ENCODE results near the gene WIPF1. TPM values are rescaled to one million over a fixed set of nuclear protein-coding genes. Genes with fewer than 3 reads are reported as not detected.

The WIPF1 gene
- total RNA-seq, 2 donors from 2014 or later: 8.8 to 17.4 TPM

DNA sequence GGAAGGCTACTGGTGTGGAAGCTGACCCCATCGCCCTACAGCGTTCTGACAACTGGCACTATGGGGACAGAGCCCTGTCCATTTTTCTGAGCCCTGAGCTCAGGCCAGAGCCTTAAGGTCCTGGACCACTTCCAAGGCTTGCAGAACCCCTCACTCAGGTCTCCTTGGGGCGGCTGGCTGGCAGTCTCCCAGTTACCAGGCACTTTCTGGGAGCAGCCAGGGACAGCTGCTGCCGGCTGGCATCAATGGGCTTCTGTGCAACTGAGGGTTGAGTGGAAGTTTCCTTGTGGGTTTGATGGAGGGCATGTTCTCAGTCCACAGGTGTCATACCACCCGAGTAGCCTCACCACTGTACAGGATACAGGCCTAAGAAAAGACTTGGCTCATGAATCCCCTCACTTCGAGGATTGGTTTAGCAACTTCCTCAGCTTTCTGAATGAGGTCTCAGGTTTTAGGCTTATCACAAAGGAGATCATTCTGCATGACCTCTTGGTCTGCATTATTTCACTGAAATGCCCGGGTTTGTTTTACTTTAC lies 27.4 kb upstream of the WIPF1 start:
- ATAC-seq (no peak), DNase-seq (no peak)
- intact Hi-C loops (cut with DNase I, micrococcal nuclease): no loop called here

DNA sequence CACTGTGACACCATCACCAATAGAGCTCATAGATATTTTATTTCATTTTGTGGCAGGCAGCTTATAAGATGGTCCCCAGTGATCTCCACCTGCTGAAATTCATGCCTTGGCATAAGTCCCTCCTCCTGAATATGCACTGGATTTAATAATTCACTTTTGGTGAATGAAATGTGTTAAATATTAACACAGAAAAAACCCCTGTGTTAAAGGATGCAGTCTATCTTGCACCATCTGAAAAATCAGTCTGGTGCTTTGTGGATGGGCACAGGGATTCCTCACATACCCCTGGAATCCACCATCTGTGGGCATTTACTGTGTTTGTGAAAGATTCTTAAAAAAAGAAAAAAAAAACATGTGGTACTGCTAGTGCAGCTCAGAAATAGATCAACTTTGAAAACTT lies 26.1 kb upstream of the WIPF1 start:
- ATAC-seq (no peak), DNase-seq (no peak)
- intact Hi-C loops (cut with DNase I, micrococcal nuclease): no loop called here

DNA sequence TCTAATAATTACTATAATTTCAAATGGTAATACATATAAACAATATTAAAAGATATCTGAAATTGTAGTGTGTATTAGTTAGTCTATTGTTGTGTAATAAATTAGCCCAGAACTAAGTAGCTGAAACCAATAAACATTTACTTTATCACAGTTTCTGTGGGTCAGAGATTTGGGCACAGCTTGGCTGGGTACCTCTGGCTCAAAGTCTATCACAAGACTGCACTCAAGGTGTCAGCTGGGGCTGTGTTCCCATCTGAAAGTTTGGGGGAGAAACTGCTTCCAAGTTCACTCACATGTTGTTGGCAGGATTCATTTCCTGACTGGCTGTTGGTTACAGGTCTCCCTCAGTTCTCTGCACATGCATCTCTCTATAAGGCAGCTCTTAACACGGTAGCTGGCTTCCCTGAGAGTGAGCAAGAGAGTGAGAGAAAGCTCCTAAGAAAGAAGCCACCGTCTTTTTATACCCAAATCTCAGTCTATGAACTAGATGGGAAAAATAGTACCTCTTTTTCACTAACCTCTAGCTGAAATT lies 25.6 kb upstream of the WIPF1 start:
- intact Hi-C loops (cut with DNase I, micrococcal nuclease): no loop called here
- no peak for DNase-seq
- ATAC-seq: no peak

DNA sequence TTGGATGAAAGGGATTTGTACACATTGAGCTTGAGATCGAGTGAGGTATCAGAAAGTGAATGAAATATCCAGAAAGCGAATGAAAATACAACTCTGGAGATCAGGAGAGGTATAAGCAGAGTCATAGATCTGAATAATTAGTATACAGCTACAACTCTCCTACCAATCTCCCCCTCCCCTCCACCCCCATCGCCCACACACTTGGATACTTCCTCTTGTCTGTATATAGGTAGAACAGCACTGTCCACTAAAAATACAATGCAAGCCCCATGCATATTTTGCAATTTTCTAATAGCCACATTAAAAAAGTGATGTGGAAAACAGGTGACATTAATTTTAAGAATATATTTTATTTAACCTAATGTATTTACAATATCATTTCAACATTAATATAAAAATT lies 23.7 kb upstream of the WIPF1 start:
- ATAC-seq: no peak
- intact Hi-C loops (cut with DNase I, micrococcal nuclease): no loop called here
- no peak for DNase-seq

DNA sequence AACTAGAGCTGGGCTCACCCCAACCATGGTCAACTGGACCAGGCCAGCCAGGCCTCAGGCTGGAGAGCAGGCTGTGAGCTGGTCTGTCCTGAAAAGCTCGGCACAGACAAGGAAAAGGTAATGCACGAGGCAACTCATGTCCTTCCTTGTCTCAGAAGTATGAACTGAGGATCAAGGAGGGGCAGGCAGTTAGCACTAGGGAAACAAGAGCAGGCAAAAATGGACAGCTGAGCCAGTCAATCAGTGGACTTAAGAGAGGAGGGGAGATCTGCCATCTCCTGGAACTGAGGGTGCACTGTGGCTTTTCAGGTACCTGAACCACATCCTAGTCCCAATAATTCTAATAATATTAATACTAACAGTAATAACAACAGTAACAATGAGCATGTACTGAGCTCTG lies 20.6 kb upstream of the WIPF1 start:
- ATAC-seq (no peak), DNase-seq (no peak)
- intact Hi-C loops (cut with DNase I, micrococcal nuclease): no loop called here

DNA sequence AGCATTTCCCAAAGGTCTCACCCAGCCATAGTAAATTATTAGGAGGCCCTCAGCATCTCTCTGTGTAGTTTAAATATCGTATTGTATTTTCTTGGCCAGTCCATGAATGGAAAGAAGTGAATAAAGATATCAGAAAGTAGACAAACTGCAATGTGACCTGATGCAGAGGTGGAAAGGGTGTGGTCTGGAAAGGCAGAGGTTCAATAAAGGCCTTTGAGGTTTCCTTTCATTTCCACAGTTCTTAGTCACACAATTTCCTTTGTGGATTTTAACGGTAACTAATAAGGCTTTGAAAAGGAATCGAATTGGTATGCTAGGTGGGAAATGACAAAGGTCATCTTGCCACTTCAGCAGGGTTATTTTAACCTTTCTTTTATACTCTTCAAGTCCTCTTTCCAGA lies 20.1 kb upstream of the WIPF1 start:
- DNase-seq (no peak), ATAC-seq (no peak)
- intact Hi-C loops (cut with DNase I, micrococcal nuclease): no loop called here

DNA sequence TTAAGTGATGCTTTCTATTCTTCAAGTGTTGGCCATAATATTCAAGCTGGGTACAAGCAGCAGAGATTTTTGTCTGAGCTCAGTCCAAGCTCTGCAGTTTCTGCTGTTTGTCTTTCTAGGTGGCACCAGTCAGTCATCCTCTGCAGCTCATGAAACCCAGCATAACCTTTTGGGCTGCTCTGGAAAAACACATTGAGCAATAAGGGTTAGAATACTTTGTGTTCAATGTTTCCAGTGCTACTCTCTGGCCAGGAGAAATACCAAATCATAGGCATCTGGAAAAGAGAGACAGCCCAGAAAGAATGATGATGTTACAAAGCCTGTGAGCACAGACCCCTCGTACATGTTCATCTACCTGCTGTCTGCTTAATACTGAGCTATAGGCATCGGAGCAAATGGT lies 19.5 kb upstream of the WIPF1 start:
- intact Hi-C loops (cut with DNase I, micrococcal nuclease): no loop called here
- DNase-seq (no peak), ATAC-seq (no peak)

DNA sequence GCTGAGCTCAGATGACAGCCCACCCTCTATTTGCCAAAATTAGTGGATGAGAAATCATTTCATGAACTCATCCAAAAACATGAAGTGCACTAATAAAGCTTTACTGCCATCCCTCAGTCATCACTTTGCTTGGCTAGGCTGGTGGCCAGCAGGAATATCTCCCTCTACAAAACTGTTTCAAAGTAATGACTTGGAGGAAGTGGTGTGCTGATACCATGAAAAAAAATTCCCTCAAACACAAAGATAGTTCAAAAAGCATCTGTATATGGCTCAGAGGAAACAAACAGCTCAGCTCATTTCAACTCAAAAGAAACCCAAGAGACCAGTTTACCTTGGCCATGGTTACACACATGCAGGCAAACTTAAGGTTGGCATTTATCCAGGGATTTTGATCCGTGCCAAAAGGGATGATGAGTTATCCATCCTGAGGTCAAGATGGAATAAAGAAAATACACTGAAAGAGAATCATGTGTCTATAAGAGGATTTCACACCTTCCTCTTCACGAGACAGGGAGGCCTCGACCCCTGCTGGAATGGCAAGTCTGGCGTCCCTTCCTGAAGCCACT lies 18.4 kb upstream of the WIPF1 start:
- no peak for ATAC-seq
- intact Hi-C loops (cut with DNase I, micrococcal nuclease): no loop called here

DNA sequence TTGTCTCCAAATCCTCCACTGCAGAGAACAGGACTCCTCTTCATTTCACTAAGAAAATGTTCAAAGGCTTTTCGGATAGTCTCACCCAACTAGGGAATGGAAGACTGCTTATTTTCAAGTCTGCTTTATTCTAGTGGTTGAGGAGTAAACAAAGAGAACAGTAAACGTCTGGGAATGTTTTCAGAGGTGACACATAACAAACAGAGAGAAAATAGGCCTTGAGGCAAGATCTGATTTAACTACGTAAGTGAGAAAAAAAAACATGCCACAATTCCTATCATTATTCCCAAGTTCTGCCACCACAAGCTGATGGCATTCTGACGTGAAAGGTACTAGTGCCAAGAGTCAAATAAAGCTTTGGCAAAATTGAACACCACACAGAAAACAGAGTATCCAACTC lies 16.7 kb upstream of the WIPF1 start:
- intact Hi-C loops (cut with DNase I, micrococcal nuclease): no loop called here
- DNase-seq (no peak), ATAC-seq (no peak)

More for the DNA sequence above, 18.4 kb upstream of the WIPF1 start:
- no peak for DNase-seq

DNA sequence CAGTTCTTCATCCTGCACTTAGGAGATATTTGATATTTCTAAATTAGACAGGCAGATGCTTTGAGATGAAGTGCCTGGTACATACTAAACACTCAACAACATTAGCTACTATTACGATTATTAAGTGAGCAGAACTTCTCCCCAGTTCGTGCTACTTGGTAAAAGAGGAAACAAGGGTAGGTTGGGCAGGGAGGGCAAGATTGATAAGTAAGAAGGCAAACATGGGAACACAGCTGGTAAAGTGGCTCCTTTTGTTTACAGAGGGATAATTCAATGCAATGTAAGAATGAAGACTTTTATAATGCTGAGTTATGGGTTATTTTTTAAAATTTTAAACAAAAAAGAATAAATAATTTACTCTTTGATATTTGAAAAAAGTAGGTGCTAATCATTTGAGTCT lies 15.9 kb upstream of the WIPF1 start:
- intact Hi-C loops (cut with DNase I, micrococcal nuclease): no loop called here
- peak; percentile 53 for ATAC-seq
- DNase-seq: no peak

DNA sequence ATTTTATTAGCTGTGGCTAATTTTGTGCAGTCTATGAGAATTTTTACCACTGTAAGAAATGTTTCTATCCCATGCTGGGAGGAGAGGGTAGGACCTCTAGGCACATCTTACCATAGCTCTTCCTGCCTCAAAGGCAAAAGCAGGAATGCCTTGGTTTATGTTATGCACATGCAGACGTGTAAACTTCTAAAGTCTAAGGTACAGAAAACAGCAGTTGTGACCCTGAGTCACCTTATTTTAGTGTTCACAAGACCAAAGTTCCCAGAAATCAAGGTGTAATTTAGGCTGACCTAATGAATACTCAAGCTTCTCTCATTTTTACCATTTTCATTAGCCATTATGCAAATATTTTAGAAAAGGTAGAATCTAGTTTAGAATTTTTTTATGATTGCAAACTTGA lies 15.4 kb upstream of the WIPF1 start:
- intact Hi-C loops (cut with DNase I, micrococcal nuclease): no loop called here
- DNase-seq: no peak
- ATAC-seq: peak; percentile 89

DNA sequence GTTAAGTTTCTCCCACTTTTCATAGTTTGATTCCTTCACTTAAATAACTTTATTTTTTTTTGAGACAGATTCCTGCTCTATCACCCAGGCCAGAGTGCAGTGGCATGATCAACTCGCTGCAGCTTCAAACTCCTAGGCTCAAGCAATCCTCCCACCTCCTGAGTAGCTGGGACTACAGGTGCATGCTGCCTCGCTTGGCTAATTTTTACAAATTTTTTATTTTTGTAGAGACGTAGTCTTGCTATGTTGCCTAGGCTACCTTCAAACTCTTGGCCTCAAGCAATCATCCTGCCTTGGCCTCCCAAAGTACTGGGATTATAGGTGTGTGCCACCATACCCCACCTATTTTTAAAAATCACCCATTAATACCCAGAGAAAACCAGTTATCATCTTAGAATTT lies 14.2 kb upstream of the WIPF1 start:
- DNase-seq: no peak
- ATAC-seq: no peak
- intact Hi-C loops (cut with DNase I, micrococcal nuclease): no loop called here

DNA sequence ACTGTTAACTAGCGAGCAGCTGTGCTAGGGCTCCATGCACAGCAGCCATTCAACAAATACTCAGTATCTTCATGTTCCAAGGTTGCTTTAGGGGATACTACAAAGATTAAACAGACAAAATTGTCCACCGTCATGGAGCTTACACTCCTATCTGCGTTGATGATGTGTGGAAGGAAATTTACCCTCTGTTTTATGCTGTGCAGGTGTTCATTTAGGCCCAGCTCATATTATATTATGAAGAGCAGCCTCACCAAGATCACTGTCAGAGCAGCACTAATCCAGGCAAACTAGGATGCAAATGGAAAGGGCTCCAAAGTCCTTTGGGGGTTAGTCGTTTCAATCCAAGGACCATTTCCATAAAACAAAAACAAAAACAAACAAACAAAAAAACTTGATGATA lies 13.4 kb upstream of the WIPF1 start:
- ATAC-seq (no peak), DNase-seq (no peak)
- intact Hi-C loops (cut with DNase I, micrococcal nuclease): no loop called here

DNA sequence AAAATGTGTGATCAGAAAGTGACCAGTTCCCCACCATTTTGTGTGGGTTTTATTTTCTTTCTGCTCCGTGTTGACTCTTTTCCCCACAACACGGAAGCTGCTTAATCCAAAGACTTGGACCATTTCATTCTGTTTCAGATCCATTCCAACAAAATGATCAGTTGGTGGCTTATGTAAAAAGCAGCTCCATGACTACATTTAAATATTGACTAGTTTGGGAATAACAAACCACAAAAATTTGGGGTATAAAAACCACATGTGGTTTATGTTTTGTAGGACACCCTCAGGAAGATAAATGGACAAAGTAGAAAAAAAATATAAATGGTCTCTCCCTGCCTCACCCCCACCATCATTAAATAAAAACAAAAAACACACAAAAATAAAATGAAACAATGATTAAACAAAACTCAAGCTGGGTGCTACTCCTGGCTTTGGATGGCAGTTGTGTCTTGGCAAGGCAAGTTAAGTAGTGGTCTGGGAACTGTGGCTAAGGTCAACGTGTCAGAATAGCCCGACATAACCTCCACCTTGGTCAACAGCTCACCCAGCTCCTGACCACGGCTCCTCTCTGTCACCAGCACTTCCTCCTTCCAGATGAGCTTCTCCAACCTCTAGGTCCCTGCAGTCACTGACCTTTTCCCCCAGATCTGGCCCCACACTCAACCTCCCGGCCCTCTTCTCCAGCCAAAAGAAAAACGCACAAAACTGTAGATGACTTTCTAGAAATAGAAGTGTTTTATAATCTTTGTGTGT lies 12.8 kb upstream of the WIPF1 start:
- intact Hi-C loops (cut with DNase I, micrococcal nuclease): no loop called here
- ATAC-seq: no peak
- no peak for DNase-seq

DNA sequence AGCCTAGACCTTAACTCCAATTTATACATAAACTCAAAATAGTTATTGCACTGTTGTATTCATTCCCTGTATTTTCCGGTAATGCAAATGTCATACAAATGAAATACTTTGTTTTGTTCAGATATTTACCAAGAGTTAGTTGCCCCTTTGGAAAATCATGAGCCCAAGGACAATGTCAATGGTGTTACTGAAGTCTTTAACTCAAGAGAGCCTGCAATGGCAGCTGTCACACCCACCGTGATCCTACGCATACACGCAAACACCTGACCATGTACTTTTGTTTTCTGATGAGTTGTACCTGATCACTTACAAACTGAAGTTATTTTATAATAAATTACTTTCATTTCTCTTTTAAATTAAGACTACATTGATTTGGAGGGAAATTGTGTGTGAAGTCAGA lies 11.7 kb upstream of the WIPF1 start:
- intact Hi-C loops (cut with DNase I, micrococcal nuclease): no loop called here
- DNase-seq (no peak), ATAC-seq (no peak)

DNA sequence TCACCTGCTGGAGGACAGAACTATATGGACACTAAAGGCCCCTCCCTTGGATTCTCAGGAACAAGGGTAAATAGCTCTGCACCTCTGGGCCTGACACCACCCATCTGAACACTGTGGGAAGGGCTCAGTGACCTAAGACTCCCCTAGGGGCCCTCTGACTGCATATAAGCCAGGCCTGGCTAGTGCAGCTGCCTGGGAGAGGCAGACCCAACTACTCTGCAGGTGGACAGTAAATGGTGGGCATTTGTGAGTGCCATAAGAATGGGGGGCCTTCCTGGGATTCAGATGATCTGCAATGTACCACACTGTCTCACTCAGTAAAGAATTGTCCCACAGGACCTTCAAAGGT lies 11.2 kb upstream of the WIPF1 start:
- DNase-seq (no peak), ATAC-seq (peak; percentile 65)
- intact Hi-C loops (cut with DNase I, micrococcal nuclease): no loop called here

DNA sequence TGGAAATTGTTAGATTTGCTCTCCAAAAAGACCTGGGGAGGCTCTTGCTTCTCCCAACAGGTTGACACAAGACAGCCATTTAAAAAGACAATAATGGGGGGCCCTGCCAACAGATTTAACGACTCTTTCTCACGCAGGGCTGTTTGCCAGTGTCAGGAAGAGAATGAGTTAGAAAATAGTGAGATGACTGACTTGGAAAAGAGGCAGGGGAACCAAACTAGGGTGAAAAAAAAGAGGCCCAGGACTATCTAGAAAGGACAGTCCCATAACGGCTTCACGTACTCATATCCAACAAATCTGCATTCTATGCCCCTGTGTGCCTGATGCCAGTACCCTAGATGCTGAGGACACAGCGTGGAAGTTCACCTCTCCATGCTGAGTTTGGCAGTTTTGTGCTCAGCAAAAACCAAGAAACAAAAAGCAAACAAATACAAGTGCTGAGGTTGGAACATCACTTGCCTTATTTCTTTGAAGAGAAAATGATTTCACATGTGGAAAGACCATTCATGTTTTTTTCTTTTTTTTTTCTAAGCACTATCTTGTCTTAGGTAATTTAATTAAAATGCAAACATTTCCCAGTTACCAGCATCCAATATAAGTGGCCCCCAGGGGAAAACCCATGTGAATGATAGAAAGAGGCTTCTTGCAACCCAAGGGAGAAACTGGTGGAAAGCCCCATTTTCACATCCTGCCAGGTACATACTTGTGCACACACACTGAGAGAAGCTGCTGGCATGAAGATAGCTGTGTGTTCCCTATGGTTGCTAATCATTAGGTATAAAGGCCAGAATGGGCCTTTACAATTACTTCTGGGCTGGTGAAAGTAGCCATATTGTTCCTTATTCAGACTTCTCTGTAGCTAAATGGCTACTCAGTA lies 10.6 kb upstream of the WIPF1 start:
- no peak for ATAC-seq
- intact Hi-C loops (cut with DNase I, micrococcal nuclease): no loop called here
- DNase-seq: no peak

DNA sequence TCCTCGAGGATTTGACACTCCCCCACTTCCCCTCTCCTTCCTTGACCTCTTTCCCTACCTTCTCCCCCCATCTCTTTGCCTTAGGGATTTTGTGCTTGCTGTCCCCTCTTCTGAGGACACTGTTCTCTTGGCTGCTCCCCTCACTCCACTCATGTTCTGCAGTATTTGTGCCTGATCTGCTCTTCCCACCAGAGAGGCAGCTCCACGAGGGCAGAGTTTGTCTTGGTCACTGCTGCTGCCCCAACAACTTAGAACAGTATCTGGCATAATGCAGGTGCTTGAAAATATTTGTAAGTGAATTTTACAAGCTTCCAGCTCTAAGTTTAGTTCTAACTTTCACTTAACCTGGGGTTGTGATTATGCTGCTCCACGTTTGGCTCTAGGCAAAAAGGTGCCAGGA lies 10.0 kb upstream of the WIPF1 start:
- intact Hi-C loops (cut with DNase I, micrococcal nuclease): no loop called here
- ATAC-seq: no peak
- no peak for DNase-seq

DNA sequence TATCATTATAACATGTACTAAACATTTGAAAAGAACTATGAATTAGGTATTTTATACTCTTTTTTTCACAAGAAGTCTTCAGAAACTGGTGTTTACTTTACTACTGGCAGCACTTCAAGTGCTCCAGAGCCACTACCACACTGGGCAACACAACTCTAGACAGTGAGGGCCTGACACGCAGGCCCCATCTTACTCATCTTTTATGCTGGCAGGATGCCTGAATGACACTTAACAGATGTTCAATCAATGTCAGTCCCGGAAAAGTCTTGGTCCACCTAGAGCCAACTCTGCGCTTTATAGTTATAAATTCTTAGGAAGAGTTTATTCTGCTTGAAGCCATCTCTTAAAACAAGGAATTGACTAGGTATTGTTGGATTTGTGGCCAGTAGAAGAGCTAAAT lies 8.7 kb upstream of the WIPF1 start:
- no peak for DNase-seq
- intact Hi-C loops (cut with DNase I, micrococcal nuclease): no loop called here
- ATAC-seq: no peak

DNA sequence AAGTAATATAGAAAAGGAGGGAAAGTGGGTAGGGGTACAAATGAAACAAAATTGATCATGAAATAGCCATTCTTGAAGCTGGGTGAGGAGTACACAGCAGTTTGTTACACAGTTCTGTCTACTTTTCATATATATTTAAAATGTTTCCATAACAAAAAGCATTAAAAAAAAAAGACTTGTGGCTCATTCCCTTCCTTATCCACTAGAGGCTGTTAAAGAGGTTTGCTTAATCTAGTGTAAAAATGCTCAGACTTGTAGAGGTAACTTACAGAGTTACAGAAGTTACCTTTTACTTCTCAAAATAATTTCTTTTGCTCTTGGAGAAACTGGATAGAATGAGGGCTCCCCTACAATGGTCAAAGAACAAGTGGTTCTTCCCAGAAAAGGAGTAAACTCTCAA lies 8.1 kb upstream of the WIPF1 start:
- intact Hi-C loops (cut with DNase I, micrococcal nuclease): no loop called here
- ATAC-seq: no peak
- no peak for DNase-seq
